ENCODE measurements around the gene NEURL1B.

NEURL1B gene

DNA sequence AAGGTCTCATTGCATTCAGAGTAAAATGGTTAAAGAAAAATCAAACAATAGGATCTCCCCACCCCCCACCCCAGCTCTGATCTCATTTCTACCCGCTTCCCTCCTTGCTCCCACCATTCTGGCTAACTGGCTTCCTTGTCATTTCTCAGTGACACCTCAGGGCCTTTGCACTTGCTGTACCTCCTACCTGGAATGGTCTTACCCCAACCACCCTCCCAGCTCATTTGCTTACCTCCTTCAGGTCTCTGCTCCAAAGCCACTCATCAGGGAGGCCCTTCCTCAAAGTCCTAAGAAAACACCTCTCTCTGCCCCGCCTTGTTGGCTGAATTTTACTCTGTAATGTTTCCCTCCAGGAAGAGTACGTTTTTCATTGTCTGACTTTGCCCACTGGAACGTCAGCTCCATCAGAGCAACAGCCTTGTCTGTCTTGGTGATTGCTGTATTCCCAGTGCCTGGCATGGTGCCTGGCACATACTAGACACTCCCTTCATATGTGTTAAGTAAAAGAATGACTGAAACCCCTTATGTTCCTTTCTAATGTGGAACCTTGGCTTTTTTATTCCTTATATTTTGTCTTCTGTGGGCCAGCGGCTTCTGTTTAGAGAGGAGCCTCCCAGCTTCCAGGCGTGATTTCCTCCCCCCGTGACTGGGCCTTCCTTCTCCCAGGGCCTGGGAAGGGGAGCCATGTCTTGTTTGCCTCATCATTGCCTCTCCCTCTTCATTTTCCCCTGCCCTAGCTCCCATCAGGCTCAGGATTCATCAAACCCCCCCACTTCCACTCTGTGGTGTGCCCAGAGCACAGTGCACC lies 26.9 kb downstream of the NEURL1B start:
- DNase-seq (ENCODE audit: low spot score), result no peak
- TF ChIP-seq, protein P1, sequence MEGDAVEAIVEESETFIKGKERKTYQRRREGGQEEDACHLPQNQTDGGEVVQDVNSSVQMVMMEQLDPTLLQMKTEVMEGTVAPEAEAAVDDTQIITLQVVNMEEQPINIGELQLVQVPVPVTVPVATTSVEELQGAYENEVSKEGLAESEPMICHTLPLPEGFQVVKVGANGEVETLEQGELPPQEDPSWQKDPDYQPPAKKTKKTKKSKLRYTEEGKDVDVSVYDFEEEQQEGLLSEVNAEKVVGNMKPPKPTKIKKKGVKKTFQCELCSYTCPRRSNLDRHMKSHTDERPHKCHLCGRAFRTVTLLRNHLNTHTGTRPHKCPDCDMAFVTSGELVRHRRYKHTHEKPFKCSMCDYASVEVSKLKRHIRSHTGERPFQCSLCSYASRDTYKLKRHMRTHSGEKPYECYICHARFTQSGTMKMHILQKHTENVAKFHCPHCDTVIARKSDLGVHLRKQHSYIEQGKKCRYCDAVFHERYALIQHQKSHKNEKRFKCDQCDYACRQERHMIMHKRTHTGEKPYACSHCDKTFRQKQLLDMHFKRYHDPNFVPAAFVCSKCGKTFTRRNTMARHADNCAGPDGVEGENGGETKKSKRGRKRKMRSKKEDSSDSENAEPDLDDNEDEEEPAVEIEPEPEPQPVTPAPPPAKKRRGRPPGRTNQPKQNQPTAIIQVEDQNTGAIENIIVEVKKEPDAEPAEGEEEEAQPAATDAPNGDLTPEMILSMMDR (IDR thresholded peaks at IDR 0.05; ENCODE audit: extremely low read depth, insufficient read depth, missing control alignments), result no peak
- in situ Hi-C loops (cut with MboI; ENCODE audit: low pct_unique_long_range_greater_than_20kb, low sequenced_read_pairs, unreplicated experiment), result no loop called here

DNA sequence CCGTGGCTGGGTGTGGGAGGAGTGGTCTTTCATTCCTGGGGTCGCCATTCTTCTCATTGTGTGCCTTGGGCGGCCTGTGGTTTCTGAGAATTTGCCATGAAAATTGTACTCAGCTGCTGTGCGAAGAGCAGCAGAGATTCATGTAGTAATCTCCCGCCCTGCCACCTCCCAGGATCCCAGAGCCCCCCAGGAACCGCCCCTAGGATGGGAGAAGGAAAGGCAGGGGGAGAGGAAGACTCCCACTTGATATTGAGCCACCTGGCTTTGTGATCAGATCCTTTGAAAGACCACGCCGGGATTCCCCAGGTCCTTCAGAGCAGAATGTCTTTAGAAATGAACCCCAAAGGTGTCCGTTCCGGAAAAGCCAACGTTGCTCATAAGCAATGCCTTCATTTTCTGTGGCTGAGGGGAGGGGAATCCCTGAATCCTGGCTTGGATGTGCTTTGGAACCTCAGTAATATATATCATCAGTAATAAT lies 27.6 kb downstream of the NEURL1B start:
- TF ChIP-seq, protein P1 (IDR thresholded peaks at IDR 0.05; ENCODE audit: extremely low read depth, insufficient read depth, missing control alignments), result no peak
- no peak for DNase-seq (ENCODE audit: low spot score)
- in situ Hi-C loops (cut with MboI; ENCODE audit: low pct_unique_long_range_greater_than_20kb, low sequenced_read_pairs, unreplicated experiment), result no loop called here

DNA sequence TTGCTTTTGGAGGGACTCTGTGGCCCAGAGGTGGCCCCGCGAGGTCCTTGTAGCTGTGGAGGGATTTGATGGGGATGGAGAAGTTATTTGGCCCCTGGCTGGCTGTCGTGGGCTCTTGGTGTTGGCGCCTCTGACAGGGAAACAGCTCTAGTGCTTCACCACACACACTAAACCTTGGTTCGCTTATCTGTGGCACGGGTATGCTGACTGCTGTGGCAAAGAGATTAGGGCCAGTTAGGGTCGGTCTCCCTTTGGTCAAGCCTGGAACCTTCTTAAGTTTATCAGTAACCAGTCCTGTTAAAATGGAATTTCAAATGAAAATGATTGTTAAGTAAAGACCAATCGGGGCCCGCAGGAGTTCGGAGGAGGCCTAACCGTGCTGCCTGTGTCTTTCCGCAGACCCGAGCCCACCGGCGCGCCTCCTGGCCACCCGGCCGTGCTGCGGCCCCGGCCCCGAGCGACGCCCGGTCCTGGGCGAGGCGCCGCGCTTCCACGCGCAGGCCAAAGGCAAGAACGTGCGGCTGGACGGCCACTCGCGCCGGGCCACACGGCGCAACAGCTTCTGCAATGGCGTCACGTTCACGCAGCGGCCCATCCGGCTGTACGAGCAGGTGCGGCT lies 28.4 kb downstream of the NEURL1B start:
- in situ Hi-C loops (cut with MboI; ENCODE audit: low pct_unique_long_range_greater_than_20kb, low sequenced_read_pairs, unreplicated experiment), result no loop called here
- no peak for DNase-seq (ENCODE audit: low spot score)
- TF ChIP-seq, protein P1 (IDR thresholded peaks at IDR 0.05; ENCODE audit: extremely low read depth, insufficient read depth, missing control alignments), result no peak

DNA sequence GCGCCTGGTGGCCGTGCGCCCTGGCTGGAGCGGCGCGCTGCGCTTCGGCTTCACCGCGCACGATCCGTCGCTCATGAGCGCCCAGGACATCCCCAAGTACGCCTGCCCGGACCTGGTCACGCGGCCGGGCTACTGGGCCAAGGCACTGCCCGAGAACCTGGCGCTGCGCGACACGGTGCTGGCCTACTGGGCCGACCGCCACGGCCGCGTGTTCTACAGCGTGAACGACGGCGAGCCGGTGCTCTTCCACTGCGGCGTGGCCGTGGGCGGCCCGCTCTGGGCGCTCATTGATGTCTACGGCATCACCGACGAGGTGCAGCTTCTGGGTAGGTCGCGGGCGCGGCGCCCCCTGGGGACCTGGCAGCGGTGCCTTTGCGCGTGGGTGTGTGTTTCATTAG lies 28.9 kb downstream of the NEURL1B start:
- in situ Hi-C loops (cut with MboI; ENCODE audit: low pct_unique_long_range_greater_than_20kb, low sequenced_read_pairs, unreplicated experiment), result no loop called here
- TF ChIP-seq, protein P1 (IDR thresholded peaks at IDR 0.05; ENCODE audit: extremely low read depth, insufficient read depth, missing control alignments), result no peak
- DNase-seq (ENCODE audit: low spot score), result no peak

DNA sequence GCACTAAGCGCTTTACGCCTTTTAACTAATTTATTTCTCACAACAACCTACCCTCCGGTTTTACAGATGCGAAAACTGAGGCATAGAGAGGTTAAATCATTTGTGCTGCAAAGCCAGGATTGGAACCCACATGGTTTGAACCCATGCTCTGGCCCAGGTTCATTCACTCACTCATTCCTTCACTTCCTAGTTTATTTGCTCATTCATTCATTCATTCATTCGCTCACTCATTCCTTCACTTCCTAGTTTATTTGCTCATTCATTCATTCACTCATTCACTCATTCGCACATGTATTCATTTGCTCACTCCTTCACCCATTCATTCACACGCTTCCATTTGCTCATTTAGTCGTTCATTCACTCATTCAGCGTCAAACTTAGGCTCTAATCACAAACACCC lies 29.4 kb downstream of the NEURL1B start:
- in situ Hi-C loops (cut with MboI; ENCODE audit: low pct_unique_long_range_greater_than_20kb, low sequenced_read_pairs, unreplicated experiment), result no loop called here
- DNase-seq (ENCODE audit: low spot score), result no peak

DNA sequence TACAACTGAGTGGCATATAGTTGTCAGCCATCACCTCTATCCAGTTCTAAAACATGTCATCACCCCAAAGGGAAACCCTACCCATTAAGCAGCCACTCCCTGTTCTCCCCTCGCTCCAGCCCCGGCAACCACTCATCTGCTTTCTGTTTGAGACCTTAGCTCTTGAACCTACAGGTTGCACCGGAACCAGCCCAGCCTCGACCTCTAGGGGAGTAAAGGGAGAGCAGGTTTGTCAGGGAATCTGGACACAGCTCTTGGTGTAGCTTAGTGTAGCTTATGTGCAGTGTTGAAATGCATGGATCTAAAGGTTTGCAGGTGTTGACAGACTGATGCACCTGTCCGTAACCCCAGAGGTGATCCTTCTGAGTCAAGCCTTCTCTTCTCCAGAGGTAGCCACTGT lies 30.0 kb downstream of the NEURL1B start:
- no peak for DNase-seq (ENCODE audit: low spot score)
- TF ChIP-seq, protein P1 (IDR thresholded peaks at IDR 0.05; ENCODE audit: extremely low read depth, insufficient read depth, missing control alignments), result no peak
- in situ Hi-C loops (cut with MboI; ENCODE audit: low pct_unique_long_range_greater_than_20kb, low sequenced_read_pairs, unreplicated experiment), result no loop called here

More for the DNA sequence above, 29.4 kb downstream of the NEURL1B start:
- TF ChIP-seq, protein P1 (IDR thresholded peaks at IDR 0.05; ENCODE audit: extremely low read depth, insufficient read depth, missing control alignments), result no peak
